Kasumi-1 (cell line): ENCODE measurements around the gene C12orf56.
"Not testable (repeated sequence)": the region's sequence is repeated elsewhere in the genome, so short reads cannot be mapped to it uniquely, and the experiment has no call there.

Source experiments
- DNase-seq, 2 experiments: peaks; one replicate each; lab custom pipeline; 2025; lab: John Stamatoyannopoulos, UW

Gene C12orf56

DNA sequence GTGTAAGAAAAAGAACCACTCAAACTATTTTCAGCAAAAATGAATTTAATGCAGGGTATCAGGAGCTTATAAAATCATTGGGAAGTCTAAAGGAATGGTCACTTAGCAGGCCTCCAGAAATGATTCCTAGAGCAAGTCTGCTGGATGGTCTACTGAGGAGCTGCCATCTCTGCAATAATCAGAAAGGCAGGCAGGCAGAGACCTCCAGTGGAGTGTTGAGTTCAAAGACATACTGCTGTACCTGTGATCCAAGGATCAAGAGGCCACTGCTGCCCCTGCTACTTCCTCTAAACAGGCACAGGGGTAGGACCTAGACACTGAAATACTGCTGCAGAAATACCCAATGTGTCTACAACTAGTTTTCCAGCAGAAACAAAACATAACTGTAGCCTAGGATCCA, 154.0 kb downstream of the C12orf56 start:
- DNase-seq: no peak

DNA sequence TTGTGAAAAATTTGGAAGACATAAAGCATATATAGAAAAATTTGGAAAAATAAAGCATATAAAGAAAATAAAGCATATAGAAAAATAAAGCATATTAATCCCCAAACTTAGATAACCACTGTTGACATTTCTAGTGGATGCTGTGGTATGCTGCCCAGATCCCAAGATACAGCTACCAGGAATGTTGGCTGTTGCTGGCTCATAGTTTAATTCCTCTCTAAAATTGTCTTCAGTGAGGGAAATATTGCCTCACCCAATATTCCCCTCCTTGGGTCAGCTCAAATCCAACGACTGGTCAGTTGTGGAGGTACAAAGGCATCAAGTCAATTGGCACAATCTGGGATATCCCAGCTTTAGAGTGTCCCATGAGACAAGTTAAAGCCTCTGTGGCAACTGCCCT, 158.4 kb downstream of the C12orf56 start:
- DNase-seq: no peak

DNA sequence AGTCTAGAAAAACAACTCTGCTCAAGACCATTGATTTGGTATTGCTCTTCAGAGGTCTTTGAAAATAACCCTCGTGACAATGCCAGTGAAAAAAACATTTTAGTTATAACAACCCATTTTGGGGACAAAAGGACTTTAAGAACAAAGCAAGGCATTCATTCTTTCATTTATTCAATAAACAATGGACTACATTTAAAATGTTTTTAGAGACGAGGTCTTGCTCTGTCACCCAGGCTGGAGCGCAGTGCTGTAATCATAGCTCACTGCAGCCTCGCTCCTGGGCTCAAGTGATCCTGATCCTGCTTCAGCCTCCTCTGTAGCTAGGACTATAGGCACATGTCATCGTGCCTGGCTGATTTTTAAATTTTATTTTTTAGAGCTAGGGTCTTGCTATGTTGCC, 160.8 kb downstream of the C12orf56 start:
- no peak for DNase-seq

DNA sequence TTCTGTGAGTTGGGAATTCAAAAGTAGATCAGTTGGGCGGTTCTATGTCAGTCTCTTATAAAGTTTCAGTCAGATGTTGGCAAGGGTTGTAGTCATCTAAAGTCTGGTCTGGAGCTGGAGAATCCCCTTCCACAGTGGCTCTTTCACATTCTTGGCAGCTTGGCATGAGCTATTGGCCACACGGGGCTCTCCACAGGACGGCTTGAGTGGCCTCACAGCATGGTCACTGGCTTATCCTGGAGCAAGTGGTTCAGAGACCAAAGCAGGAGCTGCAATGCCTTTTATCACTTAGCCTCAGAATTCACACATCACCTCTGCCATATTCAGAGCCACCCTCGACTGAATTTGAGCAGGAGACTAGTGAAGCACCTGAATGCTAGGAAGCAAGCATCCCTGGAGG, 161.3 kb downstream of the C12orf56 start:
- no peak for DNase-seq

DNA sequence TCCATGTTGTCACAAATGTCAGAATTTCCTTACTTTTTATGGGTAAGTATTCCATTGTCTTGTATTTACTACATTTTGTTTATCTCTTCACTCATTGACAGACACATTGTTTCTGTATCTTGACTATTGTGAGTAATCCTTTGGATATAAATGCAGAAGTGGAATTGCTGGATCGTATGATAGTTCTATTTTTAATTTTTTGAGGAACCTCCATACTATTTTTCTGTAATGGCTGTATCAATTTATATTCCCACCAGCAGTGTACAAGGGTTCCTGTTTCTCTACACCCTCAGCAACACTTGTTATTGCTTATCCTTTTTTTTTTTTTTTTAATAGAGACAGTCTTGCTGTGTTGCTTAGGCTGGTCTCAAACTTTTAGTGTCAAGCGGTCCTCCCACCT, 164.9 kb downstream of the C12orf56 start:
- DNase-seq: no peak

DNA sequence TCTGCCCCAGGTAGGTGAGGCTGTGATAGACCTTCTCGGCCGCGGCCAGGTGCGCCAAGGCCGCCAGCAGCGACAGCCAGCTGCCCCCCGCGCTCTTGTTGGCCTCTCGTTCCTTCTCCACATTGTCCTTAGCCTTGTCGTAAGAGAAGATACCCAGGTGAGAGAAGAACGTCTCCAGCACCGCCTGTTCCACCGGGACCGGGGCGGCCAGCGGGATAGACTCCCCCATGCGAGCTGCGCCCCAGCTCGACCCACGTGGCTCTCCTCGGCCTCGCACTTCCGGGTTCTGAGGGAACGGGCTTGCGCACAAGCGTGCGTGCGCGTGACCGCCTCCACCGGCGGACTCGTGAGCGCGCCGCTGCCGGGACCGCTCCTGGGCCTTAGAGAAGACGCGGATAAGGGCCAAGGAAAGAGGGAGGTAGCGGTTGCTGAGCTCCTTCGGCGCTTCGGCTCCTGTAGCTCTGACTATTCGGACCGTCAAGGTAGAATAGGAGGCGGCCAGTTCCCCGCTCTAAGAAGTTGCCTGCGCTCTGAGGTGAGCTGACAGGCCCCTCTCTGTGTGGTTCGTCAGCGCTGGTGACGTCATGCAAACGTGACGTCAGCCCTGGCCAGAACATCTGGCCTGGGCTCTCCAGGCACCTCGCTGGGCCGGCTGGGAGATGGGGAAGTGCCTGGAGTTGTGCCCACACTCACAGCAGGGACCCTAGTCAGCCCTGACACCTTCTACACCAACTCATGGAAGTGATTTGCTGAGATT, 168.4 kb downstream of the C12orf56 start, which contains the start of gene KICS2:
Gene KICS2, minus strand, starts transcription at position 288 of the 757 bp plus-strand sequence. Its CDS starts 59 bp downstream, at position 229.
- DNase-seq: peak; percentile 85 to 88

DNA sequence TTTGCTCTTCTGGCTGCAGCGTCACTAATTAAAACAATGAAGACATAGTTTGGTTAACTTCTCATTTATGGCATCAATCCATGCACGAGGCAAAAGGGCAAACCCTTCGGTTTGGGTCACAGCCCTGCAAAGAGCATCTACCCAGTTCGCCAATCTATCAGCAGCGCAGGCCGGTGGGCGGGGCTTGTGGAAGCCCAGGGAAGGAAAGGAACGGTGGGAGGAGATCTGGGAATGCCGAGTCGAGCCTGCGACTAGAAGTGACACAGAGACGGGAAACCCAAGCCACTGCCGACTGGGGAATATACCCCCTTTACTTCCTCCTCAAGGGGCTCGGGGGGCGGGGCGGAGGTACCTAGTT, 168.9 kb downstream of the C12orf56 start:
- peak; percentile 46 to 54 for DNase-seq

DNA sequence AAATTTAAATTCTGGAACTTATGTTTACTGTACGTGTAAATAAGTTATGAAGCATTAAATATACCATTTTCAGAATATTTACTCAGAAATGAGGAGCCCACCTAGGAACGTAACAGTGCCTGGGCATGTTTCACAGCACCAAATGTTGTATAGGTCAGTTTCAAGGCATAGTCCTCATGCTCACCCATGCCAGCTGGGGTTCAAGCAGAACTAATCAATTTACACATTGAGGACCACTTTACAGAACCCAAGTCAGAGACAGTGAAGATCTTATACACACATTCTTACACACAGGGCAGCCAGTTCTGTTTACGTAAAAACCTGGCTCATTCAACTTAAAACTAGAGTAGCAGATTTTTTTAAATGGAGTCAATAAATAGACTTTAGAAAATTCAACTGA, 170.5 kb downstream of the C12orf56 start:
- DNase-seq: no peak

DNA sequence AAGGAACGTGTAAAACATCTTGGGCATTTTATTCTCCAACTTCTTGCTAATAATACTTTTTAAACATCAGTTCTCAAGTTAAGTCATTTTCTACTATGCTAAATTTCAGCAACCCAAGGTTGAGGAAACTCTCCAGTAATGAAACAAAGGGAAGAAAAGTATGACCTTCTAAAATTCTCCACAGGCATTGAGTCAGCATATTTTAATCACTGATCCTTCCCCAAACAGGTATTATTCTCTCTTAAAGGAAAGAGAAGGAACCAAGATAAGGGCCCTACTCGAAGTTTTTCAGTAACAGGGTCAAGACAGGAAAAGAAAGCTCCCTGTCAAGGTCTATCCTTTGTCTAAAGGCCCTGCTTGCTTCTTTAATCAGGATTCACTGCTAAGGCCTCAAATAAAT, 171.4 kb downstream of the C12orf56 start:
- no peak for DNase-seq

DNA sequence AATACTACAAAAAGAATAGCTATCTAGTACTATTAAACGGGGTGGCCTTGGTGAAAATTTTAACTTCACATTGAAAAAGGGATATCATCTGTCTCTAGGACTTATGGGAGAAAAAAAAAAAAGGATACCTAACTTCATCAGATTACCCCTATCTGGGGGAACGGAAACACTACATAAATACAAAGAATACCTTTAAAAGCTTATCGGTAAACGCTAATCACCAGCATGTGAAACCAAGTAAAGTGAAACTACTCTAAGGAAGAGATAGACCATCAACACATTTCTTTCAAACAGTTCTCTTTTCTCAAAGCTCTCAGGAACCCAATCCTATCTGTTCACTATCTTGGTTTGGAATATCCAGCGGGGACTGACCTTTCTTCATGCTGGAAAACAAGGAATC, 172.0 kb downstream of the C12orf56 start:
- no peak for DNase-seq

DNA sequence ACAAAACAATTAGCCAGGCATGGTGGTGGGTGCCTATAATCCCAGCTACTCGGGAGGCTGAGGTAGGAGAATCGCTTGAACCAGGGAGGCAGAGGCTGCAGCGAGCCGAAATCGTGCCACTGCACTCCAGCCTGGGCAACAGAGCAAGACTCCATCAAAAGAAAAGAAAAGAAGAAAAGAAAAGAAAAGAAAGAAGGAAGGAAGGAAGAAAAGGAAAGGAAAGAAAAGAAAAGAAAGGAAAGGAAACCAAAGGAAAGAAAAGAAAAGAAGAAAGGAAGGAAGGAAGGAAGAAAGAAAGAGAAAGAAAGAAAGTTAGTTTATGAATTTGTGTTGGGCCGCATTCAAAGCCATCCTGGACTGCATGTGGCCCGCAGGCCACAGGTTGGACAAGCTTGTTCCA, 172.9 kb downstream of the C12orf56 start:
- DNase-seq: not testable (repeated sequence)

DNA sequence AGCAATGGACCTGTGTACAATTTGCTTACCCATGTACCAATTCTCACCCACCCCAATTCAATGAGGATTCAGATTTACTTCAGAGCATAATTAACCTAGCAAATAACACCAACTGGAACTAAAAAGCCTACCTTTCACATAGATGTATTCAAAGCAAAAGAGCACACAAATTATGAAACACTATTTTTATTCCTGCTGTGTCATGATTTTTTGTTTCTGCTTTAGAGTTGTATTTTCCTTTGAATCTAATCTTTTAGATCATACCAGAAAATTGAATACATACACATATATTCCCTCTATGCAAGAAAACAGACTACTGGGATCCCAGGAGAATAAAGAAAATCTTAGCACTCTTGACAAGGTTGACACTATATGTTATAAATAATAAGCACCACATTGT, 174.3 kb downstream of the C12orf56 start:
- DNase-seq: no peak
